Gastrocnemius medialis (tissue), 4 donors: ENCODE results near the gene SV2B. TPM values are rescaled to one million over a fixed set of nuclear protein-coding genes. Genes with fewer than 3 reads are reported as not detected.

Experiments used
- ATAC-seq, 2 donors: fragments of 150-250 bp; one replicate each; pipeline ENCODE4 v1.9.1; 2016
- DNase-seq, 2 donors: peaks; one replicate each; pipeline ENCODE4 v3.0.0-alpha.2; 2019
- H3K27ac ChIP-seq, 4 donors: fragments of 200-600 bp; sonication (generic); 1 replicate in 1 of 4; 2 replicates in 3 of 4; pipeline ENCODE4 v1.5.1; 2016 to 2018; ENCODE audit warnings: mild to moderate bottlenecking in 2 of 4, moderate library complexity in 1 of 4
- H3K27me3 ChIP-seq, 3 donors: fragments of 200-600 bp; sonication (generic) in 2 of 3; 1 replicate in 1 of 3; 2 replicates in 2 of 3; pipeline versions ENCODE4 v1.5.1 to v1.6.0; 2016 to 2019; ENCODE audit warnings: mild to moderate bottlenecking in 1 of 3, moderate library complexity in 1 of 3
- H3K36me3 ChIP-seq, 2 donors: fragments of 200-600 bp; sonication (generic) in 1 of 2; one replicate each; pipeline ENCODE4 v1.5.1; 2017 to 2018
- H3K4me1 ChIP-seq, 2 donors: fragments of 200-600 bp; sonication (generic) in 1 of 2; one replicate each; pipeline ENCODE4 v1.5.1; 2016 to 2017; ENCODE audit warnings: mild to moderate bottlenecking in 2 of 2
- H3K4me3 ChIP-seq, 4 donors: fragments of 200-600 bp; sonication (generic) in 3 of 4; 1 replicate in 1 of 4; 2 replicates in 3 of 4; pipeline ENCODE4 v1.5.1; 2016 to 2019; ENCODE audit warnings: mild to moderate bottlenecking in 2 of 4
- H3K9me3 ChIP-seq, 3 donors: fragments of 200-600 bp; sonication (generic) in 2 of 3; 1 replicate in 1 of 3; 2 replicates in 2 of 3; pipeline ENCODE4 v1.5.1; 2016 to 2019
- POLR2A ChIP-seq, 2 donors: fragments of 450-650 bp; IDR thresholded peaks; one replicate each; pipeline ENCODE4 v1.6.1; 2017; ENCODE audit warnings: antibody characterized with exemption in 2 of 2, mild to moderate bottlenecking in 2 of 2, moderate library complexity in 2 of 2
- in situ Hi-C, 4 donors: fragments of 200-750 bp; cut with MboI; loops; one replicate each; pipeline versions ENCODE4 v1.15.0 to v1.8.0; 2017; ENCODE audit warnings: low sequenced_read_pairs in 4 of 4
- intact Hi-C: fragments of 100-400 bp; cut with DNase I; formaldehyde crosslinking; loops from one replicate; pipeline ENCODE4 v1.15.1; 2023; ENCODE audit warnings: low total_unique reads
- total RNA-seq, 4 donors: library from RNA; depleted of rRNA; stranded (reverse); fragments of >200 nt; gene quantifications; one replicate each; pipeline versions ENCODE4 v1.1.0 to v1.2.3, GENCODE V29; 2016
- TF ChIP-seq, protein P1 (sequence below), 5 experiments: fragments of 450-650 bp in 3 of 5; fragments of 200-600 bp in 2 of 5; sonication (generic) in 2 of 5; IDR thresholded peaks in 4 of 5; conservative IDR thresholded peaks in 1 of 5; 1 replicate in 4 of 5; 2 replicates in 1 of 5; pipeline ENCODE4 v1.5.1; 2016 to 2019; ENCODE audit warnings: antibody characterized with exemption in 5 of 5, mild to moderate bottlenecking in 3 of 5, moderate library complexity in 3 of 5

Gene SV2B
- total RNA-seq, 4 donors from 2014 or later, result 0.36 to 0.89 (median 0.67) TPM

DNA sequence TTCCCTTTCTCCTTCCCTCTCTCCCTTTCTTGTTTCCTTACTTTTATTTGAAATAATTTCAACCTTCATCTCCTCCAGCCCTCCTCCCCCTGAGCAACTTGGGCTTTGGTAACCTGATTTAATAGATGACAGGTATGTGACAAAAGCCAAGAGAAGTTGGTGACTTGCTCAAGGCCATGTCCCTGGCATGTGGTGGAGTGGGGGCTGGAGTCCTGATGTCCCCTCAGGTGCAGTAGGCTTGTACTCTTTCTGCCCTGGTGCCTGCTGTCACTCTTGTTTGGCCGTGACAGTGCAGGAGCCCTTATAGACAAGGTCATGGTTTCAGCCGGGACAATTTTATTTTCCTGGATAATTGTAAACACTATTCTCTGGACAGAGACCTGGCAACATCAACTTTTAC lies 152.7 kb downstream of the SV2B start:
- intact Hi-C loops (no loop called here), in situ Hi-C loops (loop anchor here in 2 of 4 donors (25.0 kb wide), 1 partner anchor 290 kb away; the partner anchor contains the start of gene RCCD1 (in 2 of the 2))
- ATAC-seq (no peak), DNase-seq (no peak)
- H3K4me1 ChIP-seq, result no peaks in the 10 kb centered on the region
- H3K9me3 ChIP-seq, result no peaks in the 10 kb centered on the region
- H3K36me3 ChIP-seq, result no peaks in the 10 kb centered on the region
- no peak overlapping the region for H3K27ac ChIP-seq
- TF ChIP-seq, protein P1, sequence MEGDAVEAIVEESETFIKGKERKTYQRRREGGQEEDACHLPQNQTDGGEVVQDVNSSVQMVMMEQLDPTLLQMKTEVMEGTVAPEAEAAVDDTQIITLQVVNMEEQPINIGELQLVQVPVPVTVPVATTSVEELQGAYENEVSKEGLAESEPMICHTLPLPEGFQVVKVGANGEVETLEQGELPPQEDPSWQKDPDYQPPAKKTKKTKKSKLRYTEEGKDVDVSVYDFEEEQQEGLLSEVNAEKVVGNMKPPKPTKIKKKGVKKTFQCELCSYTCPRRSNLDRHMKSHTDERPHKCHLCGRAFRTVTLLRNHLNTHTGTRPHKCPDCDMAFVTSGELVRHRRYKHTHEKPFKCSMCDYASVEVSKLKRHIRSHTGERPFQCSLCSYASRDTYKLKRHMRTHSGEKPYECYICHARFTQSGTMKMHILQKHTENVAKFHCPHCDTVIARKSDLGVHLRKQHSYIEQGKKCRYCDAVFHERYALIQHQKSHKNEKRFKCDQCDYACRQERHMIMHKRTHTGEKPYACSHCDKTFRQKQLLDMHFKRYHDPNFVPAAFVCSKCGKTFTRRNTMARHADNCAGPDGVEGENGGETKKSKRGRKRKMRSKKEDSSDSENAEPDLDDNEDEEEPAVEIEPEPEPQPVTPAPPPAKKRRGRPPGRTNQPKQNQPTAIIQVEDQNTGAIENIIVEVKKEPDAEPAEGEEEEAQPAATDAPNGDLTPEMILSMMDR (IDR thresholded peaks at IDR 0.05 in 4 of 5, conservative IDR thresholded peaks at IDR 0.05 in 1 of 5), result no peak
- H3K27me3 ChIP-seq, result no peaks in the 10 kb centered on the region
- no peak overlapping the region for H3K4me3 ChIP-seq

DNA sequence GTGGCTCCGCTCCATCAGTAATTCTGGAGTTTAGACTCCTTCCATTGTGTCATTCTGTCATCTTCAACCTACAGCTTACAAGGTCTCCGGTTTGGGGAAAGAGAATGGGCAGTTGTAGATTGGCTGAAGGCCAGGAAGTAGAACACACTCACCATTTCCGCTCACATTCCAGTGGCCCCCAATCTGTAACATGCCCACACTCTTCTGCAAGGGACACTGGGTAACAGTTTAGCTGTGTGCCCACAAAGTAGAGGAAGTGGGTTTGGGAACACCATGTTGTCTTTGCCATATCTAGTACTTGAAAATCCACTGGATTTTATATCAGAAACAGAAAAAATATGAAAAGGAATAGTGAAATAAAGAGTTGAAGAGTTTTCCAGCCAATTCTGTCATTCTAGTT lies 153.5 kb downstream of the SV2B start:
- DNase-seq, result no peak
- in situ Hi-C loops (loop anchor here in 2 of 4 donors (25.0 kb wide), 1 partner anchor 291 kb away; the partner anchor contains the start of gene RCCD1 (in 2 of the 2)), intact Hi-C loops (no loop called here)
- no peak for ATAC-seq
- TF ChIP-seq, protein P1 (IDR thresholded peaks at IDR 0.05 in 4 of 5, conservative IDR thresholded peaks at IDR 0.05 in 1 of 5), result no peak
- TF ChIP-seq POLR2A (IDR thresholded peaks at IDR 0.05), result no peak
- no peaks in the 10 kb centered on the region for H3K4me1 ChIP-seq
- H3K36me3 ChIP-seq, result no peaks in the 10 kb centered on the region
- H3K27ac ChIP-seq, result no peak overlapping the region
- no peak overlapping the region for H3K4me3 ChIP-seq
- no peaks in the 10 kb centered on the region for H3K27me3 ChIP-seq
- H3K9me3 ChIP-seq, result no peaks in the 10 kb centered on the region

DNA sequence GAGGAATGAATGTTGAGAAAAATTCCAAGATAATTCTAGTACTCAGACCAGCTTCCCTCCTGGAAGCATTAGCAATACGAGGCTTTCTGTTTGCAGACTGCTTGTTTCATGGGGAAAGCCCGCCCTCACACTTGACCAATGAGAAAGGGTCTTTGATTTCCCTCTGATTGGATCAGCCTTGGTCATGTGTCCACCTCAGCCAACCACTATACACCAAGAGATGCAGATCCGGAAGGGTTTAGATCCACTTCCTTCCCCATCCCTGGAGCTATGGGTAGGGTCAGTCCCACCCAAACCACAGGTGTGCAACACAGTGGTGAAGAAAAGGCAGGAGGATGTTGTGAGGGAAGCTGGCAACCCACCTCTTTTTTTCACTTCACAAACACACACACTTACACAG lies 154.7 kb downstream of the SV2B start:
- no peak for DNase-seq
- no peak overlapping the region for H3K4me3 ChIP-seq
- no peak overlapping the region for H3K27ac ChIP-seq
- intact Hi-C loops, result no loop called here
- H3K4me1 ChIP-seq, result no peaks in the 10 kb centered on the region
- no peaks in the 10 kb centered on the region for H3K27me3 ChIP-seq
- ATAC-seq, result no peak
- in situ Hi-C loops, result loop anchor here in 2 of 4 donors (25.0 kb wide), 1 partner anchor 292 kb away; the partner anchor contains the start of gene RCCD1 (in 2 of the 2)
- H3K9me3 ChIP-seq, result no peaks in the 10 kb centered on the region
- no peak for TF ChIP-seq POLR2A (IDR thresholded peaks at IDR 0.05)
- TF ChIP-seq, protein P1 (IDR thresholded peaks at IDR 0.05 in 4 of 5, conservative IDR thresholded peaks at IDR 0.05 in 1 of 5), result no peak
- H3K36me3 ChIP-seq, result no peaks in the 10 kb centered on the region

DNA sequence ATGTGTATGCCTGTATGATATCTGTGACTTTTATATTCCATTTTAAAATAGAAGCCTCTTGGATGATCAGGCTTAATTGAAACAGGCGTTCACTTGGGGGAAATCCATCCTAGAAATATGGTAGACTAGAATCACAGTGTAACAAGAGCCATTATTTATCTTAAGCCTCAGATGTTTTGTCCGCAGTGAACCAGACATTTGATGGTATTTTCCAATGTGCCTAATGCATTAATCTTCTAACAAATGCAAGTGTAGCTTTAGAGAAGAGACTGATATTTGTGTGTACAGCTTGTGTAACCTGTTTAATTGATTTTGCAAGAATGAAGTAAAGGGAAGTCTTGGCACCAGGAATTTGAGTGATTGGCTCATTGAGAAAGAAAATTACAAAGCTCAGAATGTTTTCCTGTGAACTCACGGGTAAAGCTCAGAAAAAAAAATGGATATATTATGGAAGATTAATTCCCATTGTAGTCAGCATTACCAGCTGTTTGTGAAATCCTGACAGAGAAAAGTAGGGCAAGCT lies 155.7 kb downstream of the SV2B start:
- H3K27ac ChIP-seq, result no peak overlapping the region
- intact Hi-C loops, result no loop called here
- no peak for DNase-seq
- H3K36me3 ChIP-seq, result no peaks in the 10 kb centered on the region
- in situ Hi-C loops, result loop anchor here in 2 of 4 donors (25.0 kb wide), 1 partner anchor 293 kb away; the partner anchor contains the start of gene RCCD1 (in 2 of the 2)
- TF ChIP-seq, protein P1 (IDR thresholded peaks at IDR 0.05 in 4 of 5, conservative IDR thresholded peaks at IDR 0.05 in 1 of 5), result no peak
- no peak for TF ChIP-seq POLR2A (IDR thresholded peaks at IDR 0.05)
- no peaks in the 10 kb centered on the region for H3K27me3 ChIP-seq
- H3K9me3 ChIP-seq, result no peaks in the 10 kb centered on the region
- no peaks in the 10 kb centered on the region for H3K4me1 ChIP-seq
- no peak overlapping the region for H3K4me3 ChIP-seq
- no peak for ATAC-seq
